ENCODE measurements around the gene PSMA5.

DNA sequence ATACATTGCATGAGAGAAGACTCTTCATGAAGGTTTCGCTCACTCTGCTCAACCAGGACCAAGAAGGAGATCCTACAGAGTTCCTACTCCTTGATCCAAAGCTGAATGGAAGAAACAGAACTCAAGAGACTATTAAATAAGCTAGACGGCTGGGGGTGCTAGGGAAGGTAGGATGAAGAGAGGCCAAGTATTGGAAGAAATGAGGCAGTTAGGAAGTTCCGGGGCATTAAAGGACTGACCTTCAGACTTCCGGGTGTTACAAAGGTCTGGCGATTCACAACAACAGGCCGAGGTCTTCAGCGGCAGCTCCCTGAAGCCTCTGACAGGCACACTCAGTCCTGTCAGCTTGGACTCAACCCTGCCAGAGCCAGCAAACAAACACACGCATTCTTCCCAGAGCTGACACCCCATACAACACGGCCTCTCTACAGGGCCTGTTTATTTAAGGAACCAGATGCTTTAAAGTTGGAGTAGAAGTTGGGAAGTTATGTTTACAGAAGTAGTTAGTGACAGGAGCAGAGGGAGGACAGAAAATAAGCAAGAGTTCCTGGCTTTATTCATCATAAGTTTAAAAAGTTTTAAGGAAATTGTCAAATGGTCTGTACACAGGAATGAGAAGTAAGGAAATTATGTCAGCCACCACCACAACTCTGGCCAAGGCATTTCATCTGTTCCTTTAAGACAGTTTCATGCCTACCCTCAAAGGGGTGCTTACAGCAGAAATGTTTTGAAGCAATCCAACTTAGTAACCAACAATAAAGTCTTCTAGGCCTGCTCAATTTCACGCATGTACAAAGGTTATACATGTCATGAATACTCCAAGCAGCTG is 33.2 kb downstream of the PSMA5 start:
- TF ChIP-seq CTCF (IDR thresholded peaks at IDR 0.05) (no peak), EP300 (IDR thresholded peaks at IDR 0.05) (no peak)
